ENCODE results near the gene GUCD1.

GUCD1 gene

GRCh38 chr22:24501301-24502005 is 53.5 kb downstream of the GUCD1 start:
- DNase-seq: no peak

- no peak for DNase-seq
Measured at GRCh38 chr22:24500277-24500820, 54.6 kb downstream of the GUCD1 start.

DNA sequence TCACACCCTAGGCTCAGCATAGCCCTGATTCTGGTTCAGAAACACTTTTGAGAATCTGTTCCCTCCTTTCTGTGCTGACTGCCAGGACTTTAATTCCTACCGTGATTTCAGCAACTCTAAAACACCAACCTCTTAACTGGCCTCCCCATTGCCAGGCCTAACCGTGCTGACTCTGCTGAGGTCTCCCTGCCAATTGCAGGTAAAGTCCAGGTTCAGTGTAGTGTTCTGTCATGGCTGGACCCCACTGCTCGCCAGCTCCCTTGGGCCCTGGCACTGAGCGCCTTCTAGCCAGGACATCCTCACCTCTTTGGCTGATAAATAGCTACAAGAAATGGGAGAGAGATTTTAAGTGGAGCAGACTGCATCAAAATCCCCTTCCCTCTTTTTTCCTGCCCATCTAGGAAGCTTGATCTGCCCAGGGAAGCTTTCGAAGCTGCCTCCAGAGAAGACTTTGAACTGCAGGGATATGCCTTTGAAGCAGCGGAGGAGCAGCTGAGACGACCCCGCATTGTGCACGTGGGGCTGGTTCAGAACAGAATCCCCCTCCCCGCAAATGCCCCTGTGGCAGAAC is 55.1 kb downstream of the GUCD1 start:
- DNase-seq: no peak

- DNase-seq: no peak
Measured at GRCh38 chr22:24498824-24499223, 56.1 kb downstream of the GUCD1 start.

GRCh38 chr22:24497841-24498258 is 57.1 kb downstream of the GUCD1 start:
- DNase-seq: no peak

- no peak for DNase-seq
Measured at GRCh38 chr22:24496661-24497060, 58.3 kb downstream of the GUCD1 start.

GRCh38 chr22:24496234-24496633 is 58.7 kb downstream of the GUCD1 start:
- no peak for DNase-seq

DNA sequence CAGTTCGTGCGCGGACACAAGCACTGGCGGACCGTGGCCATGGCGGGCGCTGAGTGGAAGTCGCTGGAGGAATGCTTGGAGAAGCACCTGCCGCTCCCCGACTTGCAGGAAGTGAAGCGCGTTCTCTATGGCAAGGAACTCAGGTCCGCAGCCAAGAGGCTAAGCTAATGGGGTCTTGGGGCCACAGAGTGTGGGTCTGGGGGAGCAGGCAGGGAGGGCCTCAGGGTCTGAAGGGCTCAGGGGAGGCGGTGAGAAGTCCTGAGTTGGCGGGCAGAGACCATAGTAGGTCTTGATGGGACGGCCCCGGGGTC is 59.6 kb downstream of the GUCD1 start:
- DNase-seq: no peak

DNA sequence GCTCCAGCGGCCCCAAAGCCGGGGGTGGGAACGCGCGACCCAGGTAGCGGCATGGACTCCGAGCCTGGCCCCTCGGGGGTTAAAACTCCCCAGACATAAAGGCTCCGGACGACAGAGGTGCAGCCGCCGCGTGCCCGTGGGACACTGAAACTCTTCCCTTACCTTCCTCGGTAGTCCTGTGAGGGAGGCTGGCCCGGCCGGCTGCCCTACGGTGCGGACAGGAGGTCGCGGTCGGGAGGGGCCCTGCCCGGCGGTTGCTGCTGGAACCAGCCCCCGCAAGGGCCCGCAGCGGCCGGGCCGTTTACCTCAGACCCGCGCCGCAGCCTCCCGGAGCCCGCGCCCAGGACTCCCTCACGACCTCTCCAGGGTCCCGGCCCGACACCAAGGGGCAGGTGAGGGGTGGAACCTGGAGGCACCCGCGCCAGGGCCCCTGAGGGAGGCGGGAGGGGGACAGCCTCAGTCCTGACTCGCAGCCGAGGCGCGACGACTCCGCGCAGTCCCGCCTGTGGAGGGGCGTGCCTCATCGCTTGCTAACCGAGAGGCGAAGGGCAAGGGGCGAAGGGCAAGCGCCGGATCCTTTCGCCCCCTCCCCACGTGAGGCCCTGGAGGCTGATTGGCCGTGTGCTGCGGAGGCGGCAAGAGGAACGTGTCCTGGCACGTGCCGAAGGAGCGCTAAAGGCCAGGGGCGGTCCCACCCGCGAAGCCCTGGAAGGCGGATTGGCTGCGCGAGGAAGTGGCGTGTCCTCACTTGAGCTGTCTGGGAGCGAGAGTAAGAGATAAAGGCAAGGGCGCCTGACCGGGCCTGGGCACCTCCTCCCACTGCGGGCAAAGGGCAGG is 60.2 kb downstream of the GUCD1 start, which contains the start of gene UPB1:
Gene UPB1 (plus strand): TSS at position 805 of the 837 bp plus-strand sequence. CDS start 72 bp downstream, outside the sequence.
- no peak for DNase-seq

- DNase-seq: no peak
Measured at GRCh38 chr22:24494167-24494527, 60.8 kb downstream of the GUCD1 start.

- no peak for DNase-seq
Measured at GRCh38 chr22:24492391-24492790, 62.5 kb downstream of the GUCD1 start.

Data from DMS79 treated with DMSO at 0.1 percent for 48 hours (cell line).